B cell (primary cell): ENCODE measurements around the gene BPIFA1. TPM values are rescaled to one million over a fixed set of nuclear protein-coding genes. Genes with fewer than 3 reads are reported as not detected.
A peak's percentile ranks its signal among the peaks of the same experiment; 100 is the strongest.

Experiments
- ATAC-seq: fragments of 200-7000 bp; cut with Tn5 transposase; one replicate; pipeline ENCODE4 v1.10.0; 2021; ENCODE audit warnings: low read depth, mild to moderate bottlenecking, moderate number of reproducible peaks, moderate library complexity
- CTCF ChIA-PET: fragments of 350-600 bp; sonication (Branson Sonifier 250); formaldehyde crosslinking; loops from one replicate; lab custom pipeline; 2021; ENCODE audit warnings: antibody characterized with exemption, inconsistent platforms; lab: Charles Lee
- POLR2A ChIA-PET: fragments of 350-600 bp; sonication (Branson Sonifier 250); formaldehyde crosslinking; loops from one replicate; lab custom pipeline; 2021; ENCODE audit warnings: antibody characterized with exemption; lab: Charles Lee
- DNase-seq: peaks from one replicate; pipeline ENCODE4 v3.0.0; 2013
- H2AFZ ChIP-seq: 2 replicates; pipeline ENCODE4 v1.6.1; 2012; ENCODE audit warnings: mild to moderate bottlenecking, low read depth, low read length; ENCODE audit not compliant: insufficient read depth, poor library complexity, severe bottlenecking
- H3K27ac ChIP-seq, 2 donors: 1 replicate in 1 of 2; 2 replicates in 1 of 2; pipeline ENCODE4 v1.5.1; 2012 to 2013; ENCODE audit warnings: low read length in 2 of 2, mild to moderate bottlenecking in 2 of 2, moderate library complexity in 1 of 2
- H3K27me3 ChIP-seq, 4 experiments: fragments of 200-600 bp in 1 of 4; sonication (generic) in 1 of 4; replicated peaks in 1 of 4; 1 replicate in 2 of 4; 2 replicates in 2 of 4; pipeline versions ENCODE4 v1.6.1 to v1.7.0; 2013 to 2016; ENCODE audit warnings: low read length in 3 of 4, mild to moderate bottlenecking in 2 of 4, mixed read lengths in 1 of 4, moderate library complexity in 1 of 4; ENCODE audit not compliant: insufficient read depth in 4 of 4, control insufficient read depth in 3 of 4; ENCODE audit errors: control extremely low read depth in 1 of 4
- H3K36me3 ChIP-seq, 2 experiments: replicated peaks in 1 of 2; 1 replicate in 1 of 2; 2 replicates in 1 of 2; pipeline versions ENCODE4 v1.6.1 to v1.7.1; 2013; ENCODE audit warnings: low read length in 1 of 2; ENCODE audit not compliant: insufficient read depth in 2 of 2, control insufficient read depth in 1 of 2; ENCODE audit errors: control extremely low read depth in 1 of 2, extremely low read depth in 1 of 2
- H3K4me1 ChIP-seq, 2 donors: fragments of 200-600 bp in 1 of 2; sonication (generic) in 1 of 2; 1 replicate in 1 of 2; 2 replicates in 1 of 2; pipeline versions ENCODE4 v1.5.1 to v1.6.1; 2013 to 2017; ENCODE audit warnings: low read length in 2 of 2; ENCODE audit not compliant: control insufficient read depth in 2 of 2, insufficient read depth in 2 of 2
- H3K4me2 ChIP-seq: replicated peaks from 2 replicates; pipeline ENCODE3; 2012; ENCODE audit warnings: mild to moderate bottlenecking, low read depth, low read length; ENCODE audit not compliant: poor library complexity, severe bottlenecking
- H3K4me3 ChIP-seq, 5 experiments: fragments of 200-600 bp in 1 of 5; sonication (generic) in 1 of 5; 1 replicate in 3 of 5; 2 replicates in 2 of 5; pipeline versions ENCODE4 v1.5.1 to v1.7.0; 2011 to 2016; ENCODE audit warnings: low read length in 4 of 5, mild to moderate bottlenecking in 4 of 5, low read depth in 2 of 5, control low read depth in 1 of 5, moderate library complexity in 1 of 5; ENCODE audit not compliant: insufficient read depth in 1 of 5; ENCODE audit errors: control extremely low read depth in 1 of 5, extremely low read depth in 1 of 5
- H3K79me2 ChIP-seq: fragments of 200-600 bp; sonication (generic); one replicate; pipeline ENCODE4 v1.6.0; 2016; ENCODE audit warnings: low read length; ENCODE audit not compliant: control insufficient read depth, insufficient read depth
- H3K9ac ChIP-seq: fragments of 200-600 bp; sonication (generic); 2 replicates; pipeline ENCODE4 v1.6.1; 2017; ENCODE audit warnings: mild to moderate bottlenecking, low read length, moderate library complexity
- H3K9me3 ChIP-seq, 3 donors: one replicate each; pipeline versions ENCODE4 v1.6.1 to v1.7.1; 2013; ENCODE audit warnings: low read length in 2 of 3; ENCODE audit not compliant: control insufficient read depth in 2 of 3, insufficient read depth in 1 of 3; ENCODE audit errors: control extremely low read depth in 1 of 3
- H4K20me1 ChIP-seq: 2 replicates; pipeline ENCODE4 v1.6.0; 2012; ENCODE audit warnings: mild to moderate bottlenecking, low read length; ENCODE audit not compliant: insufficient read depth, control insufficient read depth, poor library complexity, severe bottlenecking
- H3K27ac Mint-ChIP-seq: one replicate; pipeline ENCODE4 v1.8.0; 2021; ENCODE audit warnings: mixed read lengths
- H3K27me3 Mint-ChIP-seq: one replicate; pipeline ENCODE4 v1.8.0; 2021; ENCODE audit warnings: mixed read lengths
- H3K4me1 Mint-ChIP-seq: one replicate; pipeline ENCODE4 v1.8.0; 2021; ENCODE audit warnings: mixed read lengths
- H3K4me3 Mint-ChIP-seq: one replicate; pipeline ENCODE4 v1.8.0; 2021; ENCODE audit warnings: mixed read lengths
- H3K9me3 Mint-ChIP-seq: one replicate; pipeline ENCODE4 v1.8.0; 2022; ENCODE audit warnings: mixed read lengths; ENCODE audit not compliant: insufficient read depth
- EZH2 ChIP-seq: IDR thresholded peaks from 2 replicates; pipeline ENCODE4 v1.6.1; 2012; ENCODE audit warnings: borderline replicate concordance, low read depth, mild to moderate bottlenecking, moderate library complexity, low read length; ENCODE audit not compliant: insufficient read depth, poor library complexity, severe bottlenecking
- WGBS: methylation state at CpG from one replicate; pipeline ENCODE4 v1.1.5; 2013; ENCODE audit warnings: missing lambda C conversion rate; ENCODE audit not compliant: insufficient coverage; 5-methylcytosine and 5-hydroxymethylcytosine counted together
- intact Hi-C: fragments of 100-400 bp; cut with micrococcal nuclease; formaldehyde crosslinking; loops from one replicate; pipeline ENCODE4 v1.10.0; 2022
- polyA plus RNA-seq: library from polyadenylated mRNA; depleted of rRNA; stranded (reverse); fragments of >200 nt; gene quantifications from 2 replicates; pipeline ENCODE4 v1.2.3, GENCODE V29; 2012
- total RNA-seq, 2 donors: library from RNA; stranded (reverse); fragments of 120-200 nt in 1 of 2; gene quantifications; 1 replicate in 1 of 2; 2 replicates in 1 of 2; pipeline versions ENCODE4 v1.2.3 to v1.2.4, GENCODE V29; 2013 to 2022
- TF ChIP-seq, protein P1 (sequence below): fragments of 200-600 bp; IDR thresholded peaks from one replicate; pipeline ENCODE4 v1.8.0; 2022; ENCODE audit warnings: antibody characterized with exemption, mild to moderate bottlenecking

The BPIFA1 gene
- total and polyA plus RNA-seq, 2 donors (not counting 1 experiment from before 2014, with no cell fraction given) = not detected

- no peak overlapping the region for H2AFZ ChIP-seq
- intact Hi-C loops = loop anchor here (1.0 kb wide), 1 partner anchor 390 kb away; no protein-coding TSS in a partner anchor
- TF ChIP-seq, protein P1, sequence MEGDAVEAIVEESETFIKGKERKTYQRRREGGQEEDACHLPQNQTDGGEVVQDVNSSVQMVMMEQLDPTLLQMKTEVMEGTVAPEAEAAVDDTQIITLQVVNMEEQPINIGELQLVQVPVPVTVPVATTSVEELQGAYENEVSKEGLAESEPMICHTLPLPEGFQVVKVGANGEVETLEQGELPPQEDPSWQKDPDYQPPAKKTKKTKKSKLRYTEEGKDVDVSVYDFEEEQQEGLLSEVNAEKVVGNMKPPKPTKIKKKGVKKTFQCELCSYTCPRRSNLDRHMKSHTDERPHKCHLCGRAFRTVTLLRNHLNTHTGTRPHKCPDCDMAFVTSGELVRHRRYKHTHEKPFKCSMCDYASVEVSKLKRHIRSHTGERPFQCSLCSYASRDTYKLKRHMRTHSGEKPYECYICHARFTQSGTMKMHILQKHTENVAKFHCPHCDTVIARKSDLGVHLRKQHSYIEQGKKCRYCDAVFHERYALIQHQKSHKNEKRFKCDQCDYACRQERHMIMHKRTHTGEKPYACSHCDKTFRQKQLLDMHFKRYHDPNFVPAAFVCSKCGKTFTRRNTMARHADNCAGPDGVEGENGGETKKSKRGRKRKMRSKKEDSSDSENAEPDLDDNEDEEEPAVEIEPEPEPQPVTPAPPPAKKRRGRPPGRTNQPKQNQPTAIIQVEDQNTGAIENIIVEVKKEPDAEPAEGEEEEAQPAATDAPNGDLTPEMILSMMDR = peak; percentile 98
- TF ChIP-seq EZH2 = no peak
Measured at GRCh38 chr20:33291830-33292355, 56.1 kb downstream of the BPIFA1 start.

More at GRCh38 chr20:33291830-33292355, 56.1 kb downstream of the BPIFA1 start:
- peaks cover 0 to 8% (median 0%) of the 10 kb centered on the region in 3 donors for H3K9me3 ChIP-seq
- H3K4me1 Mint-ChIP-seq = no peaks in the 10 kb centered on the region
- 55% methylated on average over 5 of the region's 7 CpGs for WGBS
- no peak overlapping the region for H3K27ac Mint-ChIP-seq
- H3K4me3 Mint-ChIP-seq = no peak overlapping the region
- peaks cover 0 to 9% (median 1%) of the 10 kb centered on the region in 4 experiments for H3K27me3 ChIP-seq
- ATAC-seq (no peak), DNase-seq (peak; percentile 64)
- no peak overlapping the region for H3K4me3 ChIP-seq
- no peaks in the 10 kb centered on the region for H3K4me1 ChIP-seq
- no peak overlapping the region for H3K4me2 ChIP-seq
- H3K36me3 ChIP-seq = no peaks in the 10 kb centered on the region
- no peak overlapping the region for H3K9ac ChIP-seq
- no peak overlapping the region for H3K27ac ChIP-seq
- H4K20me1 ChIP-seq = no peaks in the 10 kb centered on the region
- CTCF ChIA-PET = interaction anchor here (1.3 to 4.1 kb wide), 5 partner anchors 11 to 502 kb away, joined by 3 to 17 read pairs (median 15); no protein-coding TSS in a partner anchor
- H3K9me3 Mint-ChIP-seq = no peaks in the 10 kb centered on the region
- POLR2A ChIA-PET = no interaction called here
- no peaks in the 10 kb centered on the region for H3K79me2 ChIP-seq
- peaks cover 25% of the 10 kb centered on the region for H3K27me3 Mint-ChIP-seq

Other genes starting within 250 kb of the BPIFA1 start
- not detected in 2 replicates for gene SUN5, start 231.6 kb upstream of the BPIFA1 start, total RNA-seq
- not detected in 2 replicates for gene SUN5, start 231.6 kb upstream of the BPIFA1 start, polyA plus RNA-seq
- not detected in 2 replicates for gene BPIFB2, start 228.3 kb upstream of the BPIFA1 start, total RNA-seq
- gene BPIFB2, start 228.3 kb upstream of the BPIFA1 start, polyA plus RNA-seq = not detected in 2 replicates
- gene BPIFB6, start 204.3 kb upstream of the BPIFA1 start, total RNA-seq = not detected in 2 replicates
- gene BPIFB6, start 204.3 kb upstream of the BPIFA1 start, polyA plus RNA-seq = not detected in 2 replicates
- gene BPIFB3, start 182.1 kb upstream of the BPIFA1 start, total RNA-seq = not detected in 2 replicates
- gene BPIFB3, start 182.1 kb upstream of the BPIFA1 start, polyA plus RNA-seq = not detected in 2 replicates
- gene BPIFB4, start 156.4 kb upstream of the BPIFA1 start, total RNA-seq = not detected in 2 replicates
- not detected in 2 replicates for gene BPIFB4, start 156.4 kb upstream of the BPIFA1 start, polyA plus RNA-seq
- not detected in 2 replicates for gene BPIFA2, start 67.8 kb upstream of the BPIFA1 start, total RNA-seq
- not detected in 2 replicates for gene BPIFA2, start 67.8 kb upstream of the BPIFA1 start, polyA plus RNA-seq
- not detected in 2 replicates for gene BPIFA3, start 18.6 kb upstream of the BPIFA1 start, total RNA-seq
- not detected in 2 replicates for gene BPIFA3, start 18.6 kb upstream of the BPIFA1 start, polyA plus RNA-seq
- gene BPIFB1, start 47.2 kb downstream of the BPIFA1 start, total RNA-seq = not detected in 2 replicates
- gene BPIFB1, start 47.2 kb downstream of the BPIFA1 start, polyA plus RNA-seq = not detected in 2 replicates
- gene CDK5RAP1, start 165.5 kb downstream of the BPIFA1 start, total RNA-seq = 50.4 and 52.6 TPM in 2 replicates
- gene CDK5RAP1, start 165.5 kb downstream of the BPIFA1 start, polyA plus RNA-seq = 60.5 and 77.0 TPM in 2 replicates
- gene SNTA1, start 207.8 kb downstream of the BPIFA1 start, total RNA-seq = 9.9 and 11.5 TPM in 2 replicates
- gene SNTA1, start 207.8 kb downstream of the BPIFA1 start, polyA plus RNA-seq = 3.9 and 7.0 TPM in 2 replicates